Body of pancreas (tissue), 4 donors: ENCODE results near the gene ENDOU.

Experiments
- POLR2A ChIP-seq, 3 donors: fragments of 450-650 bp; IDR thresholded peaks; one replicate each; pipeline ENCODE4 v1.6.1; 2016; ENCODE audit warnings: antibody characterized with exemption in 3 of 3, mild to moderate bottlenecking in 2 of 3
- TF ChIP-seq, protein P1 (sequence below), 7 experiments: fragments of 450-650 bp in 4 of 7; fragments of 200-600 bp in 3 of 7; sonication (generic) in 3 of 7; IDR thresholded peaks; one replicate each; pipeline ENCODE4 v1.5.1; 2016 to 2019; ENCODE audit warnings: antibody characterized with exemption in 7 of 7

DNA sequence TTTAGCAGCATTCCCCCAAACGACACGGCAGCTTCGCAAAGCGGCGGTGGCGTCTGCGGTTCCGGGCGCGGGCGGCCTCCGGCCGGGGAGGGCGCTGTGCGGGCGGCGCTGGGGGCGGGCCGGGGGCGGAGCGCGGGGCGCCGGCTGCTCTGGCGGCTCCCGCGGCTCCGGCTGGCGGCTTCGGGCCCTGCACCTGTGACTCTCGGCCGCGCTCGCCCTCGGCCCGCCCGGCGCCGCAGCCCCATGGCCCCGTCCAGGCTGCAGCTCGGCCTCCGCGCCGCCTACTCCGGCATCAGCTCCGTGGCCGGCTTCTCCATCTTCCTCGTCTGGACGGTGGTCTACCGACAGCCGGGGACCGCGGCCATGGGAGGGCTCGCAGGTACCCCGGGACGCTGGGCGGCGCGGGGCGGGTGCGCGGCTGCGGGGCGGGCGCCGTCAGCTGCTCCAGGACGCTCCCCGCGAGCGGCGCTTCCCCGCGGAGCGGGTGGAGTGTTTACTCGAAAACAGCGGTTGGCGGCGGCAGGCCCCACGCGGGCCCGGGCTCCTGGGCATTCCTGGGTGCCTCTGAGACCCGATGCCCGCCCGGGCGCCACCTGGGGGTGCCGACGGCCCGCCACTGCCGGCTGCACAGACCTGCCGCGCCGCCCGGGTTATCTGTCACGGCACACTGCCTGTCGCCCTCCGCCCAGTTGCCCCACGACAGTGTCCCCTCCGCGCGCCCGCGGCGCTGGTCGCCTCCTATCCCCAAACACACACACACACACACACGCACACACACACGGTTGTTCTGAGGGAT lies 48.0 kb upstream of the ENDOU start, which contains the start of gene SLC48A1:
- peak; percentile 67 to 82 (median 70) for TF ChIP-seq POLR2A (IDR thresholded peaks at IDR 0.05)
- TF ChIP-seq, protein P1, sequence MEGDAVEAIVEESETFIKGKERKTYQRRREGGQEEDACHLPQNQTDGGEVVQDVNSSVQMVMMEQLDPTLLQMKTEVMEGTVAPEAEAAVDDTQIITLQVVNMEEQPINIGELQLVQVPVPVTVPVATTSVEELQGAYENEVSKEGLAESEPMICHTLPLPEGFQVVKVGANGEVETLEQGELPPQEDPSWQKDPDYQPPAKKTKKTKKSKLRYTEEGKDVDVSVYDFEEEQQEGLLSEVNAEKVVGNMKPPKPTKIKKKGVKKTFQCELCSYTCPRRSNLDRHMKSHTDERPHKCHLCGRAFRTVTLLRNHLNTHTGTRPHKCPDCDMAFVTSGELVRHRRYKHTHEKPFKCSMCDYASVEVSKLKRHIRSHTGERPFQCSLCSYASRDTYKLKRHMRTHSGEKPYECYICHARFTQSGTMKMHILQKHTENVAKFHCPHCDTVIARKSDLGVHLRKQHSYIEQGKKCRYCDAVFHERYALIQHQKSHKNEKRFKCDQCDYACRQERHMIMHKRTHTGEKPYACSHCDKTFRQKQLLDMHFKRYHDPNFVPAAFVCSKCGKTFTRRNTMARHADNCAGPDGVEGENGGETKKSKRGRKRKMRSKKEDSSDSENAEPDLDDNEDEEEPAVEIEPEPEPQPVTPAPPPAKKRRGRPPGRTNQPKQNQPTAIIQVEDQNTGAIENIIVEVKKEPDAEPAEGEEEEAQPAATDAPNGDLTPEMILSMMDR (IDR thresholded peaks at IDR 0.05) = peak in 6 of 7 experiments; percentile 21 to 77 (median 56)
